HG03103 (cell line): ENCODE results near the gene SPDL1.

Experiments
- ATAC-seq: cut with Tn5 transposase; IDR thresholded peaks from one replicate; pipeline ENCODE4 v1.9.1; 2021; ENCODE audit warnings: low read depth; ENCODE audit not compliant: unreplicated experiment

SPDL1 gene

DNA sequence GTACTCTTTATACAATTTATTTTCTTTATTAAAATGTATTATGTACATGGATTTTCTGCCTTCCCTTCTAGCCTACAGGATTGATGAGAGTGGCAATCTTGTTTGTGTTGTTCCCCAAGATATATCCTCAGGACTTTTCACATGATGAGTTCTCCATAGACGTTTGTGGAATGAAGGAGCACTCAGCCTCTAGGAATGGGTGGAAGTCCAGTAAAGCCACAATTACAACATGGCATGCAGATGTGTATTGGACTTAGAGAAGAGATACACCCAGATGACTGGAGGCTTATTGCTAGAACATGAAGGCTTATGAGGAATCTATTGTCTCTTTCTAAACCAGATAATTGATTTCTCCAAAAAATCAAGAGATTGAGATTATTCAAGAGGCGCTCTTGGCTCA lies 45.3 kb downstream of the SPDL1 start:
- no peak for ATAC-seq

GRCh38 chr5:169629847-169630548 lies 46.4 kb downstream of the SPDL1 start:
- no peak for ATAC-seq

DNA sequence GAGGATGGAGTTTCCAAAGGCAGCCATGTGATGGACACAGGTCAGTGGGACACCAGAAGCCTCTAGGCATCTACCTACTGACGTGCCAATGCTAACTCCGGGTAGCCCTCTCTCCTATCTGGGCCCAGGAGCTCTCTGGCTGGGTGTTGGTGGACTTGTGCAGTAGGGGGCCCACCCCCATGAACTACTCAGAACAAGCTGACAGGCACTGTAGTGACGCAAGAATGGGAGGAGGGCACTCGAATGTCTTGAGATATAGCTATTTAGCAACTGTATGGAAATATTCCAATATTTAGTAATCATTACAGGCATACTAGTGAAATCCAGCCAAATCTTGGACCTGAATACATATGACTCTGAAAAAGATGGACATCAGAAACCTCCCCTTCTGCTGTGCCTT lies 47.8 kb downstream of the SPDL1 start:
- ATAC-seq = no peak

DNA sequence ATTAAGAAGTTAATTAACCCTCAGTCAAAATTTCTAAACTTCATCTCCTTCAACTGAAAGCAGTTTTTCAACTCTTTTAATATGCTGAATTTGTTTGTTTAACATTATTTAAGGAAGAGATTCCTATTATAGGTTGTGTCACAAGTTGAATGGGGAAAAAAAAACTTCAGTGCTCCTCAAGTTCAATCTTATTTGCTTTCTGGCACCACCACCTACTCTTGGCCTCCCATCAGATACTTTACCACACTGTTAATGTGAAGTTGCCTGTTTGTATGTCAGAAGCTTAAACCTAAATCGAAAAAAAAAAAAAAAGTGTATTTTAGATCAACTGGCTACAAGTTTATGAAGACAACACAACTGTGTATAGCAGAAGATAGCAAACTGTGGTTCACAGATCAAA lies 49.4 kb downstream of the SPDL1 start:
- no peak for ATAC-seq

GRCh38 chr5:169634606-169635005 lies 51.0 kb downstream of the SPDL1 start:
- no peak for ATAC-seq

DNA sequence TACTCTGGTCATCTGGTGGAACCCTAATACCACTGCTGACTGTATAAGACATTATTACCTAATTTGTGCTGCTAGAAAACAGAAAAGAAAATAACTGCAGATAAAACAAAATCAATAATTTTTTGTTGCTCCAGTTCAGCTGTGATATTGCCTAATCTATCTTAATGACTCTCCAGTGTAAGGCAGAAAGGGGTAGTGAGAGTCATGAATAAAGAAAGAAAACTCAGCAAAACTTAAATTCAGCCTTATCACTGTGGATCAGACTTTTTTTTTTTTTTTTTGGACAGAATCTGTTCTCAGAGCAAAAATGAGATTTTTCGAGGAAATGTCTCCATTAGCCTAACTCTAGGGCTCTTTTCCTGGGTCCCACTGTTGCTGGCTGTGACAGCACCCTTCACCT lies 52.4 kb downstream of the SPDL1 start:
- no peak for ATAC-seq

DNA sequence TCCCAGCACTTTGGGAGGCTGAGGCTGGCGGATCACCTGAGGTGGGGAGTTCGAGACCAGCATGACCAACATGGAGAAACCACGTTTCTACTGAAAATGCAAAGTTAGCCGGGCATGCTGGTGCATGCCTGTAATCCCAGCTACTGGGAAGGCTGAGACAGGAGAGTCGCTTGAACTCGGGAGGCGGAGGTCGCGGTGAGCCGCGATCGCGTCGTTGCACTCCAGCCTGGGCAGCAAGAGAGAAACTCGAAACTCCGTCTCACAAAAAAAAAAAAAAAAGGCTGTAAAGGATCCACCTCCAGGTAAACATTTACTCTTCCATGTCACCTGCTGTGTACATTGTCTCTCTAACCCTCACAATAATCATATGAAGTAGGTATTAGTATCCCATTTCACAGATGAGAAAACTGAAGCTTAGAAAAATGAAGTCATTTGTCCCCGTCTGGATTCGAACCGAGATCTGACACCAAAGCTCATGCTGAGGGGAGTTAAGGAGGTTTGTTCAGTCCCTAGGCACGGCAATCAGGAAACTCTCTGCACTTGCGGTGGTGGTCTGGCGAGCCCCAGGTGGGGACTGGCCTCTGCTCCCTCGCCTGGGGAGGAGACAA lies 53.0 kb downstream of the SPDL1 start:
- no peak for ATAC-seq

GRCh38 chr5:169637085-169637548 lies 53.5 kb downstream of the SPDL1 start, which contains the start of gene DOCK2:
Gene DOCK2, plus strand, starts transcription at chr5:169637275. Its CDS starts 52 bp downstream, at chr5:169637327.
- peak; percentile 87 for ATAC-seq

DNA sequence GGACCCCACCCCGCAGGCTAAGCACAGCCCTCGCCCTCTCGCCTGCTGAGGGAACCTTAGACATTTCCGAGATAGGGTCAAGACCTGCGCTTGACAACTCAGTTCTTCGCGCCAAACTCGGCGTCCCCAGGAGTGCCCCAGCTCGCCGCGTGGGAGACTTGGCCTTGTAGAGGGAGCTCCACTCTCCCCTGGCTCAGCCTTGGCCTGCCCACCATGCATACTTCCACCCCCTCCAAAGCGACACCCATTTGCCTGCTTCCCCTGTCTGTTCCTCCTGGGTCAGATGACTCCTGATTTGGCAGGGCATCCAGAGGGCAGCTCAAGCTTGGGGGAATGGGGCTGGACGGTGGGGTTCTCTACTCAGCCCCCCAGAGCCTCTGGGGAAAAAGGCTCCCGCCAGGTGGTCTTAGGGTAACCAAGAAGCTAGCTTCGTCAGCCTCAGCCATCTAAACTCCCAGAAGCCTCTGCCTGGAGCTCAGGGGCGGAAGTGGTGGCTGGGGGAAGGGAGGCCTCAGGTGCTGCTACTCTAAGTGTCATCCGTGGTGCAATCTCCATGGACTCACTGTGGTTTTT lies 54.1 kb downstream of the SPDL1 start:
- ATAC-seq = peak; percentile 55

- no peak for ATAC-seq
Measured at GRCh38 chr5:169641253-169641652, 57.7 kb downstream of the SPDL1 start.

- no peak for ATAC-seq
Measured at GRCh38 chr5:169646856-169647255, 63.3 kb downstream of the SPDL1 start.

DNA sequence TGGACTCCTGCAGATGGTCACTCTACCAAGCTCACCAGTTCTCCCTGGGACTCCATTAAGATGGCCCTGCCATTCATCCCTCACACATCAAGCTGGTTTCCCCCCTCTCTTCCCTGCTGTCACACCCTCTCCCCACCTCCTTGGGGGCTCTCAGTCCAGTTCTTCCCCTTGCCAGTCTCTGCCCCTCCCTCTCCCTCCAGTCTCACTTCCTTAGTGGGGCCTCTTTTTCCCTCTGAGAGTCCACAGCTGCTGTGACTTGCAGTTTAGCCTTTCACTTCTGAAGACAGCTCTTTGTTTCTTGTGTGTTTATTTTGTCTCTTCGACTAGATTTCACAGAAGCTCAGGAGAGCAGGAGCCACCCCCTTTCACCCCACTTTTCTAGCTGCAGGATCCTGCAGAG lies 64.0 kb downstream of the SPDL1 start:
- peak; percentile 50 for ATAC-seq

DNA sequence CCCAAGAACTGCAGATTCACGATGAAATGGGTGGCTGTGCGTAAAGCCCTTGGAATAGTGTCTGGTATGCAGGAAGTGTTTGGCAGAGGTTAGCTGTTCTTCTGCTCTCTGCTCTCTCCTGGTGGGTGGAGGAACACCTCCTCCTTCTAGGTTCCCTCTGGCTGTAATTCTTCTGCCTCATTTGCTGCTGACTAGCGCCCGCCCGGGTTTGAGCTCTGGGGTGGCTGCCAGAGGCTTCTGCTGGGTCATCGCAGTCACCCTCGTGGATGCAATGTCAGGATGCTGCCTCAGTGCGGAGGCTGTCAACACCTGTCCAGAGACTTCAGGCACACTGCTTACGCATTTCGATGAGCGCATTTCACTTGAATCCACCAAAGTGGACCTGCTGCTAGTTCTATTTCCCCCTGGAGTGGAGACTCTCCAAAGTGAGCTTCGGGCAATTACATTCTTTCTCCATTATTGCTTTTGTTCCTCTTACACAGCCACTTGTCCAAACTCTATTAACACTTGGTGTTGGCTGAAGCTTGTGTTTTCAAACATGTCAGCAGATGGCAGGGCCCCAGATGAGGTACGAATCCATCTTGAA lies 65.2 kb downstream of the SPDL1 start:
- ATAC-seq = no peak

- ATAC-seq = no peak
Measured at GRCh38 chr5:169649486-169649885, 65.9 kb downstream of the SPDL1 start.

- ATAC-seq = peak; percentile 37
Measured at GRCh38 chr5:169650701-169651331, 67.2 kb downstream of the SPDL1 start.

- no peak for ATAC-seq
Measured at GRCh38 chr5:169651526-169651925, 68.0 kb downstream of the SPDL1 start.

- no peak for ATAC-seq
Measured at GRCh38 chr5:169652057-169652456, 68.5 kb downstream of the SPDL1 start.

DNA sequence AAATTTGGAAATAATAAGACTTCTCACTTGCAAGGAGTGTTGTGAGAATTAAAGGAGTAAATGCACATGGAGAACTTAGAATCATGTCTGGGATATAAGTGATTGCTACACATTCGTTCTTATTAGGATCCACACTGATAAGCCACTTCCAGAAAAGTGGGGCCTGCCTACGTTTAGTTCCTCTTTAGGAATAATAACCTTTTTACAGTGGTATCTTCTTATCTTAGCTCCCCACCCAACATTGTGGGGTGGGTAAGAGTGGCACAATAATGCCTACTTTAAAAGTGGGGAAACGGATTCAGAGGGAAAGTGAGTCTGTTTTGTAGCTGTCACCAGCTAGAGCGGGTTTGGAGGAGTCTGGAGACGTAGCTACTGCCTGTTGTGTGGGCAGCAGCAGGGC lies 69.5 kb downstream of the SPDL1 start:
- ATAC-seq = no peak
